Stimulated activated CD8-positive, alpha-beta memory T cell treated with anti-CD3 and anti-CD28 coated beads, Interleukin-2, amount 100 ng/mL, for 1 hour (primary cell): ENCODE data around the gene PSME3IP1.
A peak's percentile ranks its signal among the peaks of the same experiment; 100 is the strongest.

ENCODE experiments used
- DNase-seq, 2 donors: peaks; one replicate each; pipeline ENCODE4 v3.0.0-alpha.2; 2020; ENCODE audit warnings: low read depth in 2 of 2

PSME3IP1 gene

GRCh38 chr16:57145046-57146021 lies 40.5 kb downstream of the PSME3IP1 start:
- DNase-seq: no peak

GRCh38 chr16:57144027-57144426 lies 41.8 kb downstream of the PSME3IP1 start:
- no peak for DNase-seq

- no peak for DNase-seq
Measured at GRCh38 chr16:57143149-57143921, 42.5 kb downstream of the PSME3IP1 start.

- DNase-seq: no peak
Measured at GRCh38 chr16:57141822-57142631, 43.8 kb downstream of the PSME3IP1 start.

GRCh38 chr16:57140931-57141668 lies 44.7 kb downstream of the PSME3IP1 start:
- no peak for DNase-seq

- no peak for DNase-seq
Measured at GRCh38 chr16:57138281-57138935, 47.4 kb downstream of the PSME3IP1 start.

GRCh38 chr16:57137566-57138273 lies 48.1 kb downstream of the PSME3IP1 start:
- DNase-seq: no peak

GRCh38 chr16:57137043-57137442 lies 48.8 kb downstream of the PSME3IP1 start:
- no peak for DNase-seq

- DNase-seq: peak in 1 of 2 donors; percentile 16
Measured at GRCh38 chr16:57134982-57135381, 50.9 kb downstream of the PSME3IP1 start.

GRCh38 chr16:57133886-57134285 lies 52.0 kb downstream of the PSME3IP1 start:
- DNase-seq: no peak

- DNase-seq: no peak
Measured at GRCh38 chr16:57133031-57133430, 52.8 kb downstream of the PSME3IP1 start.

GRCh38 chr16:57132470-57132869 lies 53.4 kb downstream of the PSME3IP1 start:
- DNase-seq: no peak

- DNase-seq: no peak
Measured at GRCh38 chr16:57131351-57131970, 54.4 kb downstream of the PSME3IP1 start.

- DNase-seq: no peak
Measured at GRCh38 chr16:57130950-57131321, 54.9 kb downstream of the PSME3IP1 start.

- peak in 1 of 2 donors; percentile 21 for DNase-seq
Measured at GRCh38 chr16:57128771-57129389, 57.0 kb downstream of the PSME3IP1 start.

- DNase-seq: no peak
Measured at GRCh38 chr16:57127836-57128235, 58.0 kb downstream of the PSME3IP1 start.

- no peak for DNase-seq
Measured at GRCh38 chr16:57127037-57127763, 58.6 kb downstream of the PSME3IP1 start.

- no peak for DNase-seq
Measured at GRCh38 chr16:57126411-57126810, 59.4 kb downstream of the PSME3IP1 start.
